Pons (tissue), 1 donor: Measurements from ENCODE around the gene CELSR1.

Experiments used
- DNase-seq: peaks from one replicate; pipeline ENCODE4 v3.0.0-alpha.2; 2016; ENCODE audit warnings: low spot score

The CELSR1 gene

GRCh38 chr22:46395145-46395544 is 142.3 kb downstream of the CELSR1 start:
- DNase-seq: no peak

DNA sequence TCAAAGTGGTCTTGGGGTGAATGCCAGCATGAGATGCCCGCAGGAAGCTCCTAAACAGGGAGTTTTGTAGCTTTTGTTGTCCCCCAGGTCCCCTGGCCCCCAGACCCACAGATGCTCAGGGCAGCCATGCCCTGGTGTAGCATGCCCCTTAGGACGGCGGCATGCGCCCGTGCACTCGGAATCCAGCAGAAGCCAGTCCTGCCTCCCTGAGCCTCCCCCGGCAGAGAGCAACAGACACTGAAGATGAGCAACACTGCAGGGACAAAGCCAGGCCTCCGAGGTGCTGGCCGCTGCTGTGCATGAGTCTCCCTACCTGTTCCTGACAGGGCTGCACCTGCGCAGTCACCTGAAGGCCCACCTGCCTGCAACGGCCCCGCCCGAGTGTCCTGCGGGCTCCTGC is 142.8 kb downstream of the CELSR1 start:
- no peak for DNase-seq

DNA sequence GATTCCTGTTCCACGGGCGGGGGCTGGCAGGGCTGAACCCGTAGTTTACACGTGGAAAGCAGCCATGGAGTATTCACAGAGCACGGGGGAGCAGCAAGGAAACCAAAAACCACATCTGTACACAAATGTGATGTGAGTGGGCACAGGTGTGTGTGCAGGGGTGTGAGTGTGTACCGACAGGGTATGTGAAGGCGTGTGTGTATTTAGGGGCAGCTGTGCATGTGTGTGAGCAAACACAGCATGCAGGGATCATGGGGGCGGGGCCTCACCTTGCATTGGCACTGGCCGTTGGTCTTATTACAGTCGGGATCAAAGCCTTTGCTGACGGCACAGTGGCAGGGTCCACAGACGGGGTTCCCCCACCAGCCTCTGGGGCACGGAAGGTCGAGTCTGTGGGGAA is 143.5 kb downstream of the CELSR1 start:
- no peak for DNase-seq

GRCh38 chr22:46392137-46392844 is 145.1 kb downstream of the CELSR1 start:
- DNase-seq: no peak

DNA sequence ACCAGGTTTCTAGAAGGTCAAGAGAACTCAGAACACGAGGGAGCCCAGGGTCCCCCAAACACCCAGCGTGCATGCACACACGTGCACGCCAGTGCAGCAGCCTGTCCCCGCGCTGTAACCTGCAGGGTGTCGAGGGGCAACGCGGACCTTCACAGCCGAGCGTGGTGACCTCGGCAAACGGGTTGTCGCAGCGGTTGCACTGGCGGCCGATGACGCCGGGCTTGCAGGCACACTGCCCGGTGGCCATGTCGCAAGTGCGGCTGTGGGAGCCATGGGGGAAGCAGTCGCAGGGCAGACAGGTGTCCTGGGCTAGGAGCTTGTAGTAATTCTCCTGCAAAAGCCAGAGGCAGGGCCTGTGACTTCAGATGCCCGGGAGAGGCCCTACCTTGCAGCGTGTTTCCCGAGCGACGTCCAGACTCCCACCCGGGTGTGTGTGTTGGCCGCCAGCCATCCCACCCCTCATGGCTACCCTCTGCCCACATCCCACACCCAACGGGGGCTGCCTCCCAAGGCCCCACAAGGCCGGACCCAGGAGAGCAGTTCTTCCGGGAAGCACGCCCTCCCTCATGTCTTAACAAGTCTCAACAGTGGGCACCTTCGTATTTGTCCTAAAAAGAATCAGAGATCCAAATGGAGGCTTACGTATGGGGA is 145.8 kb downstream of the CELSR1 start:
- no peak for DNase-seq

DNA sequence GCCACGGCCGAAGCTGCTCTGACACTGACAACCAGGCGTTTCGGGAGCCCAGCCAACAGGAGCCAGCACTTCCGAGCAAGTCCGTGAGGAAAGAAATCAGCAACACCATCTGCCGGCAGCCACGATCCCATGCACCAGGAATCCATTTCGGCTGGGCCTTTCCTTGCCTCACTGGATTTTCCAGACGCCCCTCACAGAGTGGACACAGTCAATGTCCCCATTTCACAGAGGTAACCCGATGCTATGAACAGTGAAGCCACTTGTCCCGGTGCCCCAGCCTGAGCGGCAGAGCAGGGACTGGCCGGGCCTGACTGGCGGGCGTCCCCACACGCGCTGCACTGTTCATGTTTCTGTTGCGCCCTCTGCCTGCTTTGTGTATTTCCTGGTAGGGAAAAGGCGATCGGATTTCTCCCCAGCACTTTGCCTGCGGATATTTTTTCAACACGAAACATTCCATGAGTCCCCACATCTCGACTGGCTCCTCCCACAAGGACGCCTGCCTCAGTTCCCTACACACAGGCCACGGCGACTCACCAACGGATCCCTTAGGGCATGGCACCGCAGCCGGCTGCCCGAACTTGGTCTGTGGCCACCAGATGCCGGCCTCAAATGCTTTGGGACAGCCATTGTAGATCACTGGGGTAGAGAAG is 146.6 kb downstream of the CELSR1 start:
- peak; percentile 14 for DNase-seq

DNA sequence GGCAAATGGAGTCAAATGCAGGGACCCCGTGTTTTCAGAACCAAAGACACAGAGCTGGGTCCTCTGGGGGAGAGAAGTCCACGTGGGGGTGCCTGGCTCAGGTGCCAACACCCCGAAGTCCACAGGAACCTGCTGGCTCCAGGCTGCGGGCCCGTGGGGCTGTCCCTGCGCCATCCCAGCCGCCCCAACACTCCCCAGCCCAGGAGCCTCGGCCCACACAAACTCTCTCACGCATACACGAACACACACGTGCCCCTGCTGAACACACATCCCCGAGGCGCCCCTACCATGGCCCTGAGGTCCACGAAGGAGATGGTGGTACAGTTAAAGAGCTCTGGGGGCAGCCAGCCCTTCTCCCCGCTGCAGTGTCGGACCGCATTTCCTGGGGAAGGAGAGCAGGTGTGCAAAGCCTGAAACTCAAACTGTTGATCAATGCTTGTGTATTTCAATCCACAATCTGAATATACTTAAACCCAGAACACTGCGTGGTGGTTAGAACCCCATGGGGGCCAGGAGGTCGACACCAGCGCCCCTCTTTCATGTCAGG is 147.2 kb downstream of the CELSR1 start:
- DNase-seq: no peak

- DNase-seq: no peak
Observed at GRCh38 chr22:46389081-46389480, 148.3 kb downstream of the CELSR1 start.

- DNase-seq: no peak
Observed at GRCh38 chr22:46388647-46389046, 148.8 kb downstream of the CELSR1 start.

DNA sequence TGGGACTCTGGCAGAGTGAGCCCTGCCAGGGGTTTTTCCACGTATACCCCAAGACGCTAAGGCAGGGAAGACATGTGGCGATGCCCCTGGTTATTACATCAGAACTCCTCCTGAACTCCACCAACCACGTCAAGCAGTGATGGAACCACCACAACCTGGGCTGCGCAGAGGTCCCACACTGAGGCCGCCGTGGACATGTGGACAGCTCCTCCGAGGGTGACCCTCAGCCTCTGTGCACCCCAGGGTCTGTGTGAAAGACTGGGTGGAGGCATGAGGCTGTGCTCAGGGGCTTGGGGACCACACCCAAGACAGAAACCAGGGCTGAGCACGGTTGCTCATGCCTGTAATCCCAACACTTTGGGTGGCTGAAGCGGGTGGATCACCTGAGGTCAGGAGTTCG is 149.7 kb downstream of the CELSR1 start:
- DNase-seq: no peak

DNA sequence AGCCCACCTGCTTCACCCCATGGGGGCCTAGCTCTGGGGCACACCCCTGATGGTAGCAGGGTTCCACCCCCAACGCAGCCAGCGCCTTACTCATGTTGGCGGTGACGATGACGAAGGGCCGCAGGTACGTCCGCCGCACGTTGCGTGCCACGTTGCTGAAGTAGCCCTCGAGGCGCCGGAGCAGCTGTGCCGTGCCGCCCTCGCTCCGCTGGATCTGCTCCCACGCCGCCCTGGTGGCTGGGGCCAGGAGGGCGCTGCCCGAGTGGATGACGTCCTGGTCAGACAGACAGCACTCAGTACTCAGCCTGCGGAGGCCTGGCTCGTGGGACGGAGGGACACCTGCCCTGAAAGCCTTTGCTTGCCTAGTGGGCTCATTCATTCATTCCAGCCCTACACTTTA is 151.1 kb downstream of the CELSR1 start:
- no peak for DNase-seq

DNA sequence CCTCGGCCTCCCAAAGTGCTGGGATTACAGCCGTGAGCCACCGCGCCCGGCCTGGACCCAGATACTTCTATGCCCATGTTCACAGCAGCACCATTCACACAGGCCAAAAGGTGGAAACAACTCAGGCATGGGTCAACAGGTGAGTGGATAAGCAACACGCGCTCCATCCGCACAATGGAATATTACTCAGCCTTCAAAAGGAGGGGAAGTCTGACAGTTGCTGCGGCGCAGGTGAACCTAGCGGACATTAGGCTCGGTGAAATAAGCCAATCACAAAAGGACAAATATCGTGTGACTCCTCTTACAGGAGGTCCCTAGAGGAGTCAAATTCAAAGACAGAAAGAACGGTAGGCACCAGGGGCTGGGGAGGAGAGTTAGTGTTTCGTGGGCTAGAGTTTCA is 154.9 kb downstream of the CELSR1 start:
- DNase-seq: no peak

DNA sequence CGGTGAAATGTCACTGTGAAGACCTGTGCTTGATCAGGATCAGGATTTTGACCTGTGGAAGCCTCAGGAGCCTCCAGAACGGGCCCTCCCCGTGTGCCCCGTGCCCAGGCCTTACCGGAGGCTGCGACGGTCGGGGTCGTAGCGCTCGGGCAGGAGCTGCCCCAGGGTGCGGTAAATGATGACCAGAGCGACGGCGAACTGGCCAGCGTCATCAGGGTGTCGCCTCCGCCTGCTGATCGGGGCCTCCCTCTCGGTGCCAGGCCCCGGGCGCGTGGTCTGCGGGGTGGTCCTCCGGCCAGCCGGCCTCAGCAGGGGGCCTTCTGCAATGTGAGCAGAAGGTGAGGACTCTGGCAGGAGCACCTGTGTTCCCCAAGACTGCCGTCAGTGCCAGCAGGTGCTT is 155.7 kb downstream of the CELSR1 start:
- no peak for DNase-seq

DNA sequence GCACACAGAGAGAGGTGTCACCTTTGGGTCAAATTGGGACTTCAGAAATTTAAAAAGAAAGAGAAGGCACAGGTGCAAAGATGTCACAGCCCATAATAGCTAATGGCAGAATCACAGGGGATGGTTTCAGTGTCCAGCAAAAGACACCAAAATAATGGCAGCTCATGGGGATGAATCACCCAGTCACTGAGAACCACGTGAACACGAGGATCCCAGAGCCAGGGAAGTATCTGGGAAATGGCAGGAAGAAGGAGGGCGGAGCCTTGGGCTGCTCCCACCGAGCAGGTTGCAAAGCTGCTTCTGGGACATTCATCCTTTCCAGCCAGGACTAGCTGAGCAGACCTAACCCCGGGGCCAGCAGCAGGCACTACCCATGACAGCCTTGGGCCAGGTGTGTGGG is 156.3 kb downstream of the CELSR1 start:
- DNase-seq: no peak

GRCh38 chr22:46380581-46380980 is 156.8 kb downstream of the CELSR1 start:
- no peak for DNase-seq

DNA sequence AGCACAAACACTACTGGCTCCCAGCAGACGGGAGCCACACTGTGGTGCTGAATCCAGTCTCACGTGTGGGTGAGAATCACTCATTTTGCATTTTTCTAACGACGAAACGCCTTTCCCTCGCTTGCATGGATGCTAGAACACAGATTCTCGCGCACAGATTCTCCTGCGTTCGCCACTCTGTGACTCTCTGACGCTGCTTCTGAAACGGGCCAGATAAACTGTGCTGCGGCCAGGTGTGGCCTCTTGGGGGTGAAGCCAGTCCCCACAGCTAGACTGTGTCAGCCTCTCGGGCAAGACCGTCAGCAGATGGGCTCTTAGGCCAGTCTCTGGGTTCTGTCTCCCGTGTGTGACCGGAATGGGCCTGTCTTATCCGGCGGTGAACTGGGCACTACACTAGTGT is 157.4 kb downstream of the CELSR1 start:
- no peak for DNase-seq

- no peak for DNase-seq
Observed at GRCh38 chr22:46379066-46379930, 158.1 kb downstream of the CELSR1 start.

DNA sequence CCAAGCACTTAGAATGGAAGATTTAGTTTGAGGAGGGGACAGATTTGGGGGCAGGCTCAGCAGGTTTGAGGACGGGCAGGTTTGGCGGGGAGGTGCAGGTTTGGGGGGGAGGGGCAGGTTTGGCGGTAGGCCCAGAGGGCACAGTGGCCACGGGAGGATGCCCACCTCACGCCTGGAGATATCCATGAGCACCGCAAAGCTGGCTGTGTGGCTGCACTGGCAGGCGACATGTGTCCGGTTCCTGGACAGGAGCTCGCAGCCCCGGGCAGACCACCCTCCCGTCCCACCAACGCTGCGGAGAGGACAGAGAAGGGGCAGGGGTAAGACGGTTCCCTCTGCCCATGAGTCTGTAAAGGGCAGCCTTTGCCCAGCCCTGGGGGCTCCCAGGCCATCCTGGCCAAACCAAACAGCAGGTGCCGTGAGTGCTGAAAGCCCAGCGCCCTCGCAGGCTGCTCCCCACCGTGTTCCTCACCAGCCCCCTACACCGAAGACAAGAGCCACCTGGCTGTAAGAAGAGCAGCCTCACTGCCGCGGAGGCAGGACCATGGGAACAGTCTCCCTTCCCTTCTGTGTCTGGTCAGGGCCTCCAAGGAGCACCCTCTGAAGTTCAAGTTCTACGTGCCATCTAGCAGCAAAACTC is 158.9 kb downstream of the CELSR1 start:
- no peak for DNase-seq

DNA sequence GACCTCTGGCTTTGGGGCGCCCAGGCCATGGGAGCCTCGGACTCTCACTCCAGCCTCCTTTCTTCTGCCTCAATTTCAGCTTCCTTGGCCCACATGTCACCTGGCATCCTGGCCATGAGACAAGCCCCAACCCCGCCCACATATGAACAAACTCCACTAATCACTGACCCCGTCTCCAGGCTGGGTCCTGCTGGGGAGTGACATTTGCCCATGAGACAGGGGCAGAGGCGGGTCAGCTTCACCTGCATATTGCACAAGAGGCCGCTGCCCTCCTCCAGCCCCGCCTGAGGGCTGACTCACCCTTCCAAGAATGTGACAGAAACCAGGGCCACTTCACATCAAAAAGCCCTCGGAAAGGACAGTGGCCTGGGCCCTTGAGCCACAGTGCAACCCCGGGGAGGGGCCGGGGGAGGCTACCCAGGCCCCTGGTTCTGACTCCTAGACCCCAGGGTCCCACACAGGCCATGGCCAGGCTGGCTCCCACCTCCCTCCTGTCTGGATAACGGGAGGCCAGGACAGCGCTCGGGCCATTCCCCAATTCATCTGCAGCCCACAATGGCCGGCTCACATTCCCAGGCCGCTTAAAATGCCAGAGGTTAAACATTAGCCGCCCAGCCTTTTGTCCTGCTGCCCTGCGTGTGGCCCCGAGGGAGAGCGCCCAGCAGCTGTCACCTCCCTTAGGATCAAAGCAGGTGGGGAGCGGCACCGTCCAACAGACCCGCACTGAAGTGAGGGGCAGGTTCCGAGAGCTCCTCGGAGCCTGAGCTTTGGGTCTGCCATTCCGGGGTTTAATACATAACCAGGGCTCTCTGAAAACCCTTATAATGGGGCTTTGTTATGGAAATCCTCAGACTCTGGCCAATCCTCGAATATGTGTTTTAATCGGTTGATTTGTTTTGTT is 159.6 kb downstream of the CELSR1 start:
- DNase-seq: no peak

- DNase-seq: no peak
Observed at GRCh38 chr22:46376908-46377524, 160.4 kb downstream of the CELSR1 start.
